ENCODE data around the gene NPAS3.

GRCh38 chr14:33692762-33693161 is 754.1 kb downstream of the NPAS3 start:
- no peak for TF ChIP-seq CTCF (IDR thresholded peaks at IDR 0.05)
- TF ChIP-seq POLR2A (IDR thresholded peaks at IDR 0.05), result no peak
